Mucosa of descending colon (tissue), 3 donors: Measurements from ENCODE around the gene TAF15. TPM values are rescaled to one million over a fixed set of nuclear protein-coding genes. Genes with fewer than 3 reads are reported as not detected.

Source experiments
- ATAC-seq: fragments of 200-7000 bp; cut with Tn5 transposase; one replicate; pipeline ENCODE4 v1.9.1; 2020; ENCODE audit warnings: mild to moderate bottlenecking, moderate library complexity
- DNase-seq, 3 donors: peaks; one replicate each; pipeline ENCODE4 v3.0.0-alpha.2; 2020
- H3K36me3 ChIP-seq: fragments of 200-600 bp; one replicate; pipeline ENCODE4 v1.8.0; 2021; ENCODE audit warnings: low read depth, mild to moderate bottlenecking
- H3K4me1 ChIP-seq: fragments of 200-600 bp; one replicate; pipeline ENCODE4 v1.8.0; 2021; ENCODE audit warnings: low read depth, mild to moderate bottlenecking
- H3K4me3 ChIP-seq: fragments of 200-600 bp; one replicate; pipeline ENCODE4 v1.8.0; 2021; ENCODE audit warnings: mild to moderate bottlenecking
- H3K9me3 ChIP-seq: fragments of 200-600 bp; one replicate; pipeline ENCODE4 v1.8.0; 2021; ENCODE audit warnings: mild to moderate bottlenecking
- CTCF ChIP-seq: fragments of 200-600 bp; IDR thresholded peaks from one replicate; pipeline ENCODE4 v1.8.0; 2022; ENCODE audit warnings: antibody characterized with exemption, mild to moderate bottlenecking
- intact Hi-C, 2 donors: fragments of 100-400 bp; cut with DNase I in 1 of 2; cut with micrococcal nuclease in 1 of 2; formaldehyde crosslinking; loops; one replicate each; pipeline versions ENCODE4 v1.11.0 to v1.11.1; 2022; cut with DNase I, micrococcal nuclease
- total RNA-seq, 3 donors: library from RNA; stranded (reverse); fragmentation: NEBNext Ultra II Directional in 2 of 3; extraction: Animal tissue kit (Norgen Biotek cat#: 25700) in 2 of 3; gene quantifications; one replicate each; pipeline versions ENCODE4 v1.2.1 to v1.2.4, GENCODE V29; 2021 to 2023
- donor health status: DM: no; HTN: no; CAD: no; lungs with moderate emphysema.
- donor health status: DM: no; HTN: no; CAD: no.
- donor health status: DM: no; HTN: yes; CAD: no.

Gene TAF15
- total RNA-seq, 3 donors from 2014 or later, result 131 to 165 (median 159) TPM

DNA sequence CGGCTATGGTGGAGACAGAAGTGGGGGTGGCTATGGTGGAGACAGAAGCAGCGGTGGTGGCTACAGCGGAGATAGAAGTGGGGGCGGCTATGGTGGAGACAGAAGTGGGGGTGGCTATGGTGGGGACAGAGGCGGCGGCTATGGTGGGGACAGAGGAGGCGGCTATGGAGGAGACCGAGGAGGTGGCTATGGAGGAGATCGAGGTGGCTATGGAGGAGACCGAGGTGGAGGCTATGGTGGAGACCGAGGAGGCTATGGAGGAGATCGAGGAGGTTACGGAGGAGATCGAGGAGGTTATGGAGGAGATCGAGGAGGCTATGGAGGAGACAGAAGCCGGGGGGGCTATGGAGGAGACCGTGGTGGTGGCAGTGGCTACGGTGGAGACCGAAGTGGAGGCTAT, 35.3 kb downstream of the TAF15 start:
- Histone ChIP-seq H3K36me3 (peaks cover 14% of the 10 kb centered on the region), H3K4me1 (no peaks in the 10 kb centered on the region), H3K4me3 (no peak overlapping the region), H3K9me3 (no peaks in the 10 kb centered on the region)
- TF ChIP-seq CTCF, result no peak
- DNase-seq (no peak), ATAC-seq (no peak)
- intact Hi-C loops, result no loop called here

GRCh38 chr17:35846055-35846809, 36.9 kb downstream of the TAF15 start:
- Histone ChIP-seq H3K36me3 (peaks cover 8% of the 10 kb centered on the region), H3K4me1 (no peaks in the 10 kb centered on the region), H3K4me3 (no peak overlapping the region), H3K9me3 (no peaks in the 10 kb centered on the region)
- no peak for DNase-seq
- intact Hi-C loops, result no loop called here
- TF ChIP-seq CTCF, result no peak
- ATAC-seq, result no peak

DNA sequence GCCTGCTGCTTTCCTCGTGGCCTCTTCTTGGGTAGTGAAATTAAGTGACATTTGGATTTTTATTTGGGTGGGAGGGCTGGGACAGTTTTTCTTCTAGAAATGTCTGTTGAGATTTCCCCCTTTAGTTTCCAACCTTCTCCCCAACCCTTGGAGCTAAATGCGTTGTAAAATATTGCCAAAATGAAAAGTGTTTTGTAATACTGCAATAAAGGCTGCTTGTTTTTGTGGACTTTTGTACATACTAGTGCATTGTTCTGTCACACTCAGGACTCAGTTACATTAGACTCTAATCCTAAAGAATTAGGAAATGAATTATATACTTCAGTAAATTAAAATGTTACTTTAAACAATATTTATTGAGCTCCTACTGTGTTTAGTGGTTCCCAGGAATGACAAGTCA, 37.7 kb downstream of the TAF15 start:
- Histone ChIP-seq H3K9me3 (no peaks in the 10 kb centered on the region), H3K4me1 (no peaks in the 10 kb centered on the region), H3K4me3 (no peak overlapping the region), H3K36me3 (peaks cover 8% of the 10 kb centered on the region)
- no peak for DNase-seq
- ATAC-seq, result no peak
- TF ChIP-seq CTCF, result no peak
- intact Hi-C loops, result no loop called here

- Histone ChIP-seq H3K4me1 (no peaks in the 10 kb centered on the region), H3K36me3 (peaks cover 8% of the 10 kb centered on the region), H3K4me3 (no peak overlapping the region), H3K9me3 (no peaks in the 10 kb centered on the region)
- ATAC-seq, result no peak
- intact Hi-C loops, result no loop called here
- TF ChIP-seq CTCF, result no peak
- DNase-seq, result no peak
These were observed 38.5 kb downstream of the TAF15 start for GRCh38 chr17:35847633-35848373.

GRCh38 chr17:35849469-35850348, 40.4 kb downstream of the TAF15 start:
- Histone ChIP-seq H3K9me3 (no peaks in the 10 kb centered on the region), H3K4me3 (no peak overlapping the region), H3K36me3 (peaks cover 8% of the 10 kb centered on the region), H3K4me1 (no peaks in the 10 kb centered on the region)
- DNase-seq (peak in 1 of 3 donors; percentile 64), ATAC-seq (peak; percentile 82)
- TF ChIP-seq CTCF, result peak; percentile 54
- intact Hi-C loops, result no loop called here
